Metanephros (tissue), 2 donors: Measurements from ENCODE around the gene TOP2B. TPM values are rescaled to one million over a fixed set of nuclear protein-coding genes. Genes with fewer than 3 reads are reported as not detected.

Experiments used
- small RNA-seq: library from RNA; depleted of rRNA; stranded (forward); fragments of <200 nt; gene quantifications from one replicate; pipeline ENCODE3, GENCODE V24; 2014; ENCODE audit warnings: low replicate concordance
- total RNA-seq: library from RNA; depleted of rRNA; stranded (reverse); fragments of >200 nt; gene quantifications from one replicate; pipeline ENCODE4 v1.2.3, GENCODE V29; 2014

Gene TOP2B, protein sequence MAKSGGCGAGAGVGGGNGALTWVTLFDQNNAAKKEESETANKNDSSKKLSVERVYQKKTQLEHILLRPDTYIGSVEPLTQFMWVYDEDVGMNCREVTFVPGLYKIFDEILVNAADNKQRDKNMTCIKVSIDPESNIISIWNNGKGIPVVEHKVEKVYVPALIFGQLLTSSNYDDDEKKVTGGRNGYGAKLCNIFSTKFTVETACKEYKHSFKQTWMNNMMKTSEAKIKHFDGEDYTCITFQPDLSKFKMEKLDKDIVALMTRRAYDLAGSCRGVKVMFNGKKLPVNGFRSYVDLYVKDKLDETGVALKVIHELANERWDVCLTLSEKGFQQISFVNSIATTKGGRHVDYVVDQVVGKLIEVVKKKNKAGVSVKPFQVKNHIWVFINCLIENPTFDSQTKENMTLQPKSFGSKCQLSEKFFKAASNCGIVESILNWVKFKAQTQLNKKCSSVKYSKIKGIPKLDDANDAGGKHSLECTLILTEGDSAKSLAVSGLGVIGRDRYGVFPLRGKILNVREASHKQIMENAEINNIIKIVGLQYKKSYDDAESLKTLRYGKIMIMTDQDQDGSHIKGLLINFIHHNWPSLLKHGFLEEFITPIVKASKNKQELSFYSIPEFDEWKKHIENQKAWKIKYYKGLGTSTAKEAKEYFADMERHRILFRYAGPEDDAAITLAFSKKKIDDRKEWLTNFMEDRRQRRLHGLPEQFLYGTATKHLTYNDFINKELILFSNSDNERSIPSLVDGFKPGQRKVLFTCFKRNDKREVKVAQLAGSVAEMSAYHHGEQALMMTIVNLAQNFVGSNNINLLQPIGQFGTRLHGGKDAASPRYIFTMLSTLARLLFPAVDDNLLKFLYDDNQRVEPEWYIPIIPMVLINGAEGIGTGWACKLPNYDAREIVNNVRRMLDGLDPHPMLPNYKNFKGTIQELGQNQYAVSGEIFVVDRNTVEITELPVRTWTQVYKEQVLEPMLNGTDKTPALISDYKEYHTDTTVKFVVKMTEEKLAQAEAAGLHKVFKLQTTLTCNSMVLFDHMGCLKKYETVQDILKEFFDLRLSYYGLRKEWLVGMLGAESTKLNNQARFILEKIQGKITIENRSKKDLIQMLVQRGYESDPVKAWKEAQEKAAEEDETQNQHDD (N-terminal part only)
- total RNA-seq: 144 TPM

DNA sequence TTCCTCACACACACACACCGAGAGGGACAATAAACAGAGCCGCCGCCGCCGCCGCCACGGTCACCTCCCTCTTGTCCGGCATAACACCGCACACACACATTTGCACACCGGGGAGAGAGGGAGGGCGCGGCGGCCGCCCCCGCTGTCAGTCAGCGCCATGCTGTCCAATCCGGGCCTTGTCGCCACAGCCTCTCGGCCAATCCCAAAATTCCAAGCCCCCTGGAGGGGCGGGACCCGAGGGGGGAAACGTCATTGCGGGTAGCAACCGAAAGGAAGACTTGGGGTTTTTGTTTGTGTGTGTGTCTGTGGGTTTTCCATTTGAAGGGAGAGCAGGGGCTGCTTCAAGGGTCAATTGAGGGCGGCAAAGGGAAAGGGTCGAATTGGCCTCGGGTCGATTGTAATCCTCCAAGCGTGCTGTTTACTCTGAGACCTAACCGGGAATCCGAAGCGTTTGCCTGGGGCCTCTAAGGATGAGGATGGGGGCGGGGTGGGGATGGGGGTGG is at the start of gene TOP2B:
Gene TOP2B (minus strand): TSS at position 96 of the 503 bp plus-strand sequence. CDS start 610 bp downstream, outside the sequence.

Small RNA genes within 50 kb of the gene (small RNA-seq; reads per million reads assigned to genes)
- gene CRIP1P2: not detected
- gene RF01161: 0.12 reads per million
- gene RF02271: not detected

Other genes starting within 250 kb of the TOP2B start
- gene RARB, start 236.6 kb downstream of the TOP2B start, total RNA-seq: 76.9 TPM
- gene NGLY1, start 118.5 kb upstream of the TOP2B start, total RNA-seq: 35.3 TPM
- 13.7 TPM for gene OXSM, start 125.2 kb upstream of the TOP2B start, total RNA-seq